Endodermal cell (in vitro differentiated cells): ENCODE results near the gene ZNF616. TPM values are rescaled to one million over a fixed set of nuclear protein-coding genes. Genes with fewer than 3 reads are reported as not detected.
A peak's percentile ranks its signal among the peaks of the same experiment; 100 is the strongest.
"Not testable (repeated sequence)": the region's sequence is repeated elsewhere in the genome, so short reads cannot be mapped to it uniquely, and the experiment has no call there.

Experiments
- DNase-seq: peaks from one replicate; pipeline ENCODE4 v3.0.0-alpha.2; 2017
- H3K27ac ChIP-seq: 2 replicates; pipeline ENCODE4 v1.5.1; 2013; ENCODE audit warnings: mild to moderate bottlenecking, low read depth, low read length, moderate library complexity
- H3K27me3 ChIP-seq: 2 replicates; pipeline ENCODE4 v1.6.1; 2013; ENCODE audit warnings: mild to moderate bottlenecking, low read length, moderate library complexity; ENCODE audit not compliant: insufficient read depth, control insufficient read depth, poor library complexity, severe bottlenecking
- H3K36me3 ChIP-seq: 2 replicates; pipeline ENCODE4 v1.7.0; 2013; ENCODE audit warnings: mild to moderate bottlenecking, low read length, moderate library complexity; ENCODE audit not compliant: control insufficient read depth, insufficient read depth
- H3K4me1 ChIP-seq: one replicate; pipeline ENCODE4 v1.7.0; 2013; ENCODE audit warnings: low read length; ENCODE audit not compliant: control insufficient read depth, insufficient read depth
- H3K4me3 ChIP-seq: 2 replicates; pipeline ENCODE4 v1.5.1; 2013; ENCODE audit warnings: mild to moderate bottlenecking, low read length, moderate library complexity
- H3K9ac ChIP-seq: 2 replicates; pipeline ENCODE4 v1.6.1; 2013; ENCODE audit warnings: mild to moderate bottlenecking, low read length, moderate library complexity; ENCODE audit not compliant: poor library complexity, severe bottlenecking; ENCODE audit errors: extremely low read depth
- H3K9me3 ChIP-seq: 2 replicates; pipeline ENCODE4 v1.6.1; 2013; ENCODE audit warnings: mild to moderate bottlenecking, low read length, moderate library complexity; ENCODE audit not compliant: control insufficient read depth
- H3K27ac Mint-ChIP-seq: 2 replicates; pipeline ENCODE4 v1.8.0; 2020; ENCODE audit warnings: mixed read lengths
- H3K27me3 Mint-ChIP-seq: 2 replicates; pipeline ENCODE4 v1.8.0; 2021; ENCODE audit warnings: mild to moderate bottlenecking, mixed read lengths; ENCODE audit not compliant: insufficient read depth
- H3K36me3 Mint-ChIP-seq: 2 replicates; pipeline ENCODE4 v1.8.0; 2020; ENCODE audit warnings: low read depth, mixed read lengths
- H3K4me1 Mint-ChIP-seq: 2 replicates; pipeline ENCODE4 v1.8.0; 2020; ENCODE audit warnings: mixed read lengths
- H3K4me3 Mint-ChIP-seq: 2 replicates; pipeline ENCODE4 v1.8.0; 2020; ENCODE audit warnings: mild to moderate bottlenecking, moderate library complexity, mixed read lengths
- H3K9me3 Mint-ChIP-seq: 2 replicates; pipeline ENCODE4 v1.8.0; 2020; ENCODE audit warnings: mild to moderate bottlenecking, mixed read lengths
- CTCF ChIP-seq: fragments of 200-600 bp; sonication (generic); conservative IDR thresholded peaks from 2 replicates; pipeline ENCODE4 v1.5.0; 2021; ENCODE audit warnings: antibody characterized with exemption, mild to moderate bottlenecking
- WGBS, 2 experiments: methylation state at CpG; one replicate each; pipeline versions ENCODE4 v1.1.5 to v1.1.7; 2013; ENCODE audit warnings: missing lambda C conversion rate in 2 of 2, mixed read lengths in 1 of 2; ENCODE audit not compliant: insufficient coverage in 1 of 2, insufficient read length in 1 of 2; 5-methylcytosine and 5-hydroxymethylcytosine counted together
- total RNA-seq, 2 donors: library from RNA; stranded (reverse); fragmentation: NEBNext Ultra II Directional in 1 of 2; extraction: Animal tissue kit (Norgen Biotek cat#: 25700) in 1 of 2; gene quantifications; 2 replicates in 1 of 2; 3 replicates in 1 of 2; pipeline ENCODE4 v1.2.1, GENCODE V29; 2021

Gene ZNF616
- total RNA-seq, 2 donors from 2014 or later, result 23.5 to 24.5 TPM

- no peaks in the 10 kb centered on the region for H3K27me3 Mint-ChIP-seq
- Histone ChIP-seq H3K36me3 (no peaks in the 10 kb centered on the region), H3K27me3 (no peaks in the 10 kb centered on the region), H3K4me1 (no peaks in the 10 kb centered on the region), H3K27ac (no peak overlapping the region), H3K4me3 (no peak overlapping the region), H3K9me3 (peaks cover 92% of the 10 kb centered on the region), H3K9ac (no peak overlapping the region)
- H3K27ac Mint-ChIP-seq, result no peak overlapping the region
- peaks cover 83% of the 10 kb centered on the region for H3K9me3 Mint-ChIP-seq
- no peak for DNase-seq
- peaks cover 2% of the 10 kb centered on the region for H3K36me3 Mint-ChIP-seq
- no peak overlapping the region for H3K4me3 Mint-ChIP-seq
- no CpG with 5 or more reads among the region's 1 CpG for whole genome bisulfite sequencing, 2 experiments
- no peak for TF ChIP-seq CTCF
- no peaks in the 10 kb centered on the region for H3K4me1 Mint-ChIP-seq
Observed at GRCh38 chr19:52102782-52103181, 37.0 kb downstream of the ZNF616 start.

GRCh38 chr19:52101866-52102562 lies 37.7 kb downstream of the ZNF616 start:
- no peak for TF ChIP-seq CTCF
- H3K27ac ChIP-seq, result no peak overlapping the region
- H3K27me3 ChIP-seq, result no peaks in the 10 kb centered on the region
- no peaks in the 10 kb centered on the region for H3K36me3 ChIP-seq
- DNase-seq, result no peak
- Mint-ChIP-seq H3K4me1 (no peaks in the 10 kb centered on the region), H3K4me3 (no peak overlapping the region), H3K9me3 (peaks cover 83% of the 10 kb centered on the region), H3K36me3 (peaks cover 2% of the 10 kb centered on the region), H3K27me3 (no peaks in the 10 kb centered on the region), H3K27ac (no peak overlapping the region)
- 86 to 89% methylated on average over 2 of the region's 2 CpGs for WGBS, 2 experiments
- H3K4me3 ChIP-seq, result peak overlapping the region; percentile 18
- peaks cover 92% of the 10 kb centered on the region for H3K9me3 ChIP-seq
- no peaks in the 10 kb centered on the region for H3K4me1 ChIP-seq
- no peak overlapping the region for H3K9ac ChIP-seq

GRCh38 chr19:52099497-52100138 lies 40.1 kb downstream of the ZNF616 start:
- Mint-ChIP-seq H3K4me3 (no peak overlapping the region), H3K9me3 (peaks cover 77% of the 10 kb centered on the region), H3K27ac (no peak overlapping the region), H3K36me3 (no peaks in the 10 kb centered on the region), H3K27me3 (peaks cover 2% of the 10 kb centered on the region), H3K4me1 (peaks cover 3% of the 10 kb centered on the region)
- H3K36me3 ChIP-seq, result no peaks in the 10 kb centered on the region
- no peak overlapping the region for H3K27ac ChIP-seq
- H3K9ac ChIP-seq, result no peak overlapping the region
- TF ChIP-seq CTCF, result no peak
- H3K4me3 ChIP-seq, result no peak overlapping the region
- no peaks in the 10 kb centered on the region for H3K4me1 ChIP-seq
- DNase-seq, result no peak
- WGBS, 2 experiments, result 79% methylated on average over 2 of the region's 2 CpGs; no CpG with 5 or more reads in 1 of the 2 experiments
- peaks cover 79% of the 10 kb centered on the region for H3K9me3 ChIP-seq
- H3K27me3 ChIP-seq, result no peaks in the 10 kb centered on the region

GRCh38 chr19:52096416-52096815 lies 43.3 kb downstream of the ZNF616 start:
- H3K36me3 ChIP-seq, result peaks cover 24% of the 10 kb centered on the region
- Mint-ChIP-seq H3K36me3 (peaks cover 32% of the 10 kb centered on the region), H3K4me1 (peaks cover 13% of the 10 kb centered on the region), H3K4me3 (peak overlapping the region; percentile 92), H3K9me3 (peaks cover 66% of the 10 kb centered on the region)
- DNase-seq, H3K27ac Mint-ChIP-seq, H3K4me1 ChIP-seq, H3K27ac ChIP-seq, H3K27me3 Mint-ChIP-seq, H3K27me3 ChIP-seq, H3K9ac ChIP-seq: not testable (repeated sequence)
- peaks cover 74% of the 10 kb centered on the region for H3K9me3 ChIP-seq
- WGBS, 2 experiments, result 95% methylated on average over 3 of the region's 3 CpGs; no CpG with 5 or more reads in 1 of the 2 experiments
- H3K4me3 ChIP-seq, result peak overlapping the region; percentile 98
